Thyroid gland (tissue), 4 donors: Measurements from ENCODE around the gene YEATS4.

ENCODE experiments used
- CTCF ChIP-seq, 6 experiments: fragments of 200-600 bp in 3 of 6; fragments of 450-650 bp in 3 of 6; sonication (generic) in 3 of 6; IDR thresholded peaks; one replicate each; pipeline ENCODE4 v1.5.1; 2016 to 2019; ENCODE audit warnings: antibody characterized with exemption in 6 of 6, mild to moderate bottlenecking in 2 of 6, inconsistent platforms in 1 of 6, moderate library complexity in 1 of 6
- POLR2A ChIP-seq, 2 donors: fragments of 450-650 bp; IDR thresholded peaks; one replicate each; pipeline ENCODE4 v1.6.1; 2017; ENCODE audit warnings: antibody characterized with exemption in 2 of 2, mild to moderate bottlenecking in 2 of 2, moderate library complexity in 1 of 2

- no peak for TF ChIP-seq POLR2A (IDR thresholded peaks at IDR 0.05)
- no peak for TF ChIP-seq CTCF (IDR thresholded peaks at IDR 0.05)
Observed at GRCh38 chr12:69329669-69330428, 29.7 kb upstream of the YEATS4 start.
